C4-2B (cell line): ENCODE measurements around the gene C10orf71.

Experiments
- H3K27ac ChIP-seq: fragments of 450-650 bp; 2 replicates; pipeline ENCODE4 v1.5.1; 2017
- CTCF ChIP-seq: fragments of 450-650 bp; conservative IDR thresholded peaks from 2 replicates; pipeline ENCODE4 v1.5.1; 2017; ENCODE audit warnings: mild to moderate bottlenecking
- ZFX ChIP-seq: fragments of 450-650 bp; IDR thresholded peaks from 2 replicates; pipeline ENCODE4 v1.6.1; 2017

The C10orf71 gene

GRCh38 chr10:49300140-49300974, 1.4 kb downstream of the C10orf71 start:
- no peak overlapping the region for H3K27ac ChIP-seq
- TF ChIP-seq ZFX (no peak), CTCF (no peak)

- TF ChIP-seq CTCF, result no peak
- no peak for TF ChIP-seq ZFX
- no peak overlapping the region for H3K27ac ChIP-seq
Measured at GRCh38 chr10:49301302-49301701, 2.3 kb downstream of the C10orf71 start.

DNA sequence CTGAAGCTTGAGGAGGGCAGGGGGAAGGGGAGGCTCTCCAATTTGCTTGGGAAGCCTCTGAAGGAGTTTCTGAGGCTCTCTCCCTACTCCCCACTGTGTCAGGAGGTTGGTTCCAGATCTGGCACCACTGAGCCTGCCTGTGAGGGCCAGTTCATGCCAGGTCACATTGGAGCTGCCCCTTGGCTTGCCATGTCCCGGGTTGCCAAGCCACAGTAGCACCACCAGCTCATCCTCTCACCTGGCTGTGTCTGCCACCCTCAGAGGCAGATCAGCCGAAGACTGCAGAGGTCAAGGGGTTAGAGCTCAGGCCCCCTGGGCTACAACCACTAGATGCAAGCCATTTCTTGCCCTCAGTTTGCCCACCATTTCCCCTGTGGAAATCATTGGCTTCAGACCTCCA, 3.1 kb downstream of the C10orf71 start:
- H3K27ac ChIP-seq, result no peak overlapping the region
- TF ChIP-seq CTCF (no peak), ZFX (no peak)

DNA sequence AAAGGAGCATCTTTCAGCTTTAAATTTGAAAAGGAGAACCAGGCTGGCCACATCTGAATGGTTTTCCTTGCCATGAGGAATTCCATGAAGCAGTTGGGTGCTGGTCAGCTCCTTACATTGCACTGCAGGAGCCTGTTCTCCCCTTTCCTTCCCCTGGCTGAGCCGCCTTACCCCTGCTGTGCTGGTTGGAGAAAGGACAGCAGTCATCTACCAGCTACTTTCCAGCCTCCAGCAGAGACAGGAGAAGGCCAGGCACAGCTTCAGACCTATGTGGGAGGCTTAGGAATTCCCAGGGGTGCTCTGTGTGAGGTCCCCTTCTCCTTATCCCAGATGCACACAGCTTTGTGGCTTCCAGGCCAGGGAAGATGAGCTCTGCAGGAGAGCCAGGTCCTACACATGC, 4.7 kb downstream of the C10orf71 start:
- no peak for TF ChIP-seq ZFX
- TF ChIP-seq CTCF, result no peak
- no peak overlapping the region for H3K27ac ChIP-seq

DNA sequence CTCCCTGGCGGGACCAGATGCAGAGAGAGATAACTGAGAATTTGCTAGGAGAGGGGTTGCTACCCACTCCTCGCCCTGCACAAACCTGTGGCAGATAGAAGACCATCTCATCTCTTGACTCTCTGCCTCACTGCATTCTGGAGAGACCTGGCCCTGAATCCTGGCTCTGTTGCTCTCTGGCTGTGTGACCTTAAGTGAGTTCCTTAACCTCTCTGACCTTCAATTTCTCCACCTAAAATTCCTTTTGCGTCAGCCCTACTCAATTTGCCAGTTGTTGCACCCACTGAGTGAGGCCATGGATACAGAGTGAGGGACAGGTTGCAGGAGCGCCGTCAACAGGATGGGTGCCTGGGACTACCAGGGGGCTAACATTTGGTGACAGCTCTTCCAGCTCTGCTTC, 5.2 kb downstream of the C10orf71 start:
- H3K27ac ChIP-seq, result no peak overlapping the region
- no peak for TF ChIP-seq CTCF
- no peak for TF ChIP-seq ZFX

- TF ChIP-seq ZFX (no peak), CTCF (no peak)
- H3K27ac ChIP-seq, result no peak overlapping the region
Measured at GRCh38 chr10:49307921-49308320, 9.0 kb downstream of the C10orf71 start.

DNA sequence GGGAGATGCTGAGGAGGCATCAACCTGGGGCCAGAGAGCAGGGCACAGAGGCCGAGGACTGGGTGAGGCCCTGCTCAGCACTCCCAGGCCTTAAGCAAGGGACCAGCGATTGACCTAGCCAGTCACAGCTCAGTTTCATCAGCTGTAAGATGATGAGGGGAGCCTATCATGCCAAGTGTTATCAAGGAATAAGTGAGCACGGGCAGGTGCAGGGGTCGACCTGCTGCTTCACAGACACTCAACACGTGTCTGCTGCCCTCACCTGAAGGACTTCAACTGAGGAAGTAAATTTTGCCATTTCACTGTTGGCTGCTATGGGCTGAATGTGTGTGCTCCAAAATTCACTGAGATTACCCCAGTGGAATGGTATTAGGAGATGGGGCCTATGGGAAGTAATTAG, 9.9 kb downstream of the C10orf71 start:
- H3K27ac ChIP-seq, result no peak overlapping the region
- TF ChIP-seq CTCF, result no peak
- TF ChIP-seq ZFX, result no peak
